ENCODE measurements around the gene PREP.

Gene PREP

DNA sequence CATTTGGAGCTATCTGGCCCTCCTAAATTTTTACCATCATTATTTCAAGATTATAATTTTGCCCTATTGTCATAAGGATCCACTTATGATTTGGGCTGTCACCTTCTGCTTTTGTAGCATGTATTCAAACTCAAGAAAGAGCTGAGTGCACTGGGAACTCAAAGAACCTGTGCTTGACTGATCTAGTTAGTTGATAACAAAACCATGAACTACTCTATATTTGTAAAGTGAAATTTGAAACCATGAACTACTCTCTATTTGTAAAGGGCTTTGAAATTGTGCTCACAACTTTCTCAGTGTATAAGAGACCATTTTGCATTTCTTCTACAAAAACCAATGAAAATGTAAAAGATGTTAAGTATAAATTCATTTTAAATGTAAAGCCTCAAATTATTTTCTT lies 145.5 kb downstream of the PREP start:
- TF ChIP-seq, protein P1, sequence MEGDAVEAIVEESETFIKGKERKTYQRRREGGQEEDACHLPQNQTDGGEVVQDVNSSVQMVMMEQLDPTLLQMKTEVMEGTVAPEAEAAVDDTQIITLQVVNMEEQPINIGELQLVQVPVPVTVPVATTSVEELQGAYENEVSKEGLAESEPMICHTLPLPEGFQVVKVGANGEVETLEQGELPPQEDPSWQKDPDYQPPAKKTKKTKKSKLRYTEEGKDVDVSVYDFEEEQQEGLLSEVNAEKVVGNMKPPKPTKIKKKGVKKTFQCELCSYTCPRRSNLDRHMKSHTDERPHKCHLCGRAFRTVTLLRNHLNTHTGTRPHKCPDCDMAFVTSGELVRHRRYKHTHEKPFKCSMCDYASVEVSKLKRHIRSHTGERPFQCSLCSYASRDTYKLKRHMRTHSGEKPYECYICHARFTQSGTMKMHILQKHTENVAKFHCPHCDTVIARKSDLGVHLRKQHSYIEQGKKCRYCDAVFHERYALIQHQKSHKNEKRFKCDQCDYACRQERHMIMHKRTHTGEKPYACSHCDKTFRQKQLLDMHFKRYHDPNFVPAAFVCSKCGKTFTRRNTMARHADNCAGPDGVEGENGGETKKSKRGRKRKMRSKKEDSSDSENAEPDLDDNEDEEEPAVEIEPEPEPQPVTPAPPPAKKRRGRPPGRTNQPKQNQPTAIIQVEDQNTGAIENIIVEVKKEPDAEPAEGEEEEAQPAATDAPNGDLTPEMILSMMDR (IDR thresholded peaks at IDR 0.05; ENCODE audit: low read depth, low read length, poor library complexity, severe bottlenecking) = no peak
- TF ChIP-seq EZH2phosphoT487 (IDR thresholded peaks at IDR 0.05; ENCODE audit: borderline replicate concordance, low read length) = no peak
- Histone ChIP-seq H3K4me2 (ENCODE audit: low read length) (no peak overlapping the region), H3K9me2 (replicated peaks; ENCODE audit: control insufficient read depth, low read length) (no peaks in the 10 kb centered on the region; the same call in 1 of the 2 replicates), H3K27me3 (ENCODE audit: control insufficient read depth, low read length) (no peaks in the 10 kb centered on the region), H3K9me3 (ENCODE audit: control insufficient read depth, insufficient read depth, low read length) (no peaks in the 10 kb centered on the region), H3K27ac (ENCODE audit: low read depth, low read length) (no peak overlapping the region), H3K36me3 (ENCODE audit: control insufficient read depth, low read length) (no peaks in the 10 kb centered on the region), H4K20me1 (ENCODE audit: control insufficient read depth, insufficient read depth, low read depth, low read length) (no peaks in the 10 kb centered on the region), H3K4me3 (ENCODE audit: low read length) (no peak overlapping the region), H3F3A (ENCODE audit: control insufficient read depth, insufficient read depth) (no peaks in the 10 kb centered on the region), H3K79me2 (ENCODE audit: control insufficient read depth, low read length) (no peaks in the 10 kb centered on the region), H3K4me1 (ENCODE audit: control insufficient read depth, low read length) (no peaks in the 10 kb centered on the region)

GRCh38 chr6:105256619-105257018 lies 146.3 kb downstream of the PREP start:
- TF ChIP-seq, protein P1 (IDR thresholded peaks at IDR 0.05; ENCODE audit: low read depth, low read length, poor library complexity, severe bottlenecking) = no peak
- TF ChIP-seq EZH2phosphoT487 (IDR thresholded peaks at IDR 0.05; ENCODE audit: borderline replicate concordance, low read length) = no peak
- no peaks in the 10 kb centered on the region for H4K20me1 ChIP-seq (ENCODE audit: control insufficient read depth, insufficient read depth, low read depth, low read length)
- H3K27me3 ChIP-seq (ENCODE audit: control insufficient read depth, low read length) = no peaks in the 10 kb centered on the region
- no peaks in the 10 kb centered on the region for H3K9me3 ChIP-seq (ENCODE audit: control insufficient read depth, insufficient read depth, low read length)
- H3K79me2 ChIP-seq (ENCODE audit: control insufficient read depth, low read length) = no peaks in the 10 kb centered on the region
- no peak overlapping the region for H3K4me2 ChIP-seq (ENCODE audit: low read length)
- H3K36me3 ChIP-seq (ENCODE audit: control insufficient read depth, low read length) = no peaks in the 10 kb centered on the region
- no peak overlapping the region for H3K27ac ChIP-seq (ENCODE audit: low read depth, low read length)
- no peaks in the 10 kb centered on the region for H3K4me1 ChIP-seq (ENCODE audit: control insufficient read depth, low read length)
- H3K9me2 ChIP-seq (replicated peaks; ENCODE audit: control insufficient read depth, low read length) = no peaks in the 10 kb centered on the region; the same call in 1 of the 2 replicates
- H3F3A ChIP-seq (ENCODE audit: control insufficient read depth, insufficient read depth) = no peaks in the 10 kb centered on the region
- no peak overlapping the region for H3K4me3 ChIP-seq (ENCODE audit: low read length)

- H3K4me2 ChIP-seq (ENCODE audit: low read length) = no peak overlapping the region
- H3K27me3 ChIP-seq (ENCODE audit: control insufficient read depth, low read length) = no peaks in the 10 kb centered on the region
- H3K9me2 ChIP-seq (replicated peaks; ENCODE audit: control insufficient read depth, low read length) = no peaks in the 10 kb centered on the region
- no peaks in the 10 kb centered on the region for H4K20me1 ChIP-seq (ENCODE audit: control insufficient read depth, insufficient read depth, low read depth, low read length)
- no peaks in the 10 kb centered on the region for H3K36me3 ChIP-seq (ENCODE audit: control insufficient read depth, low read length)
- no peak overlapping the region for H3K27ac ChIP-seq (ENCODE audit: low read depth, low read length)
- H3F3A ChIP-seq (ENCODE audit: control insufficient read depth, insufficient read depth) = no peaks in the 10 kb centered on the region
- TF ChIP-seq, protein P1 (IDR thresholded peaks at IDR 0.05; ENCODE audit: low read depth, low read length, poor library complexity, severe bottlenecking) = no peak
- no peak for TF ChIP-seq EZH2phosphoT487 (IDR thresholded peaks at IDR 0.05; ENCODE audit: borderline replicate concordance, low read length)
- H3K79me2 ChIP-seq (ENCODE audit: control insufficient read depth, low read length) = no peaks in the 10 kb centered on the region
- no peak overlapping the region for H3K4me3 ChIP-seq (ENCODE audit: low read length)
- no peaks in the 10 kb centered on the region for H3K9me3 ChIP-seq (ENCODE audit: control insufficient read depth, insufficient read depth, low read length)
- no peaks in the 10 kb centered on the region for H3K4me1 ChIP-seq (ENCODE audit: control insufficient read depth, low read length)
Observed at GRCh38 chr6:105253787-105254186, 149.1 kb downstream of the PREP start.

DNA sequence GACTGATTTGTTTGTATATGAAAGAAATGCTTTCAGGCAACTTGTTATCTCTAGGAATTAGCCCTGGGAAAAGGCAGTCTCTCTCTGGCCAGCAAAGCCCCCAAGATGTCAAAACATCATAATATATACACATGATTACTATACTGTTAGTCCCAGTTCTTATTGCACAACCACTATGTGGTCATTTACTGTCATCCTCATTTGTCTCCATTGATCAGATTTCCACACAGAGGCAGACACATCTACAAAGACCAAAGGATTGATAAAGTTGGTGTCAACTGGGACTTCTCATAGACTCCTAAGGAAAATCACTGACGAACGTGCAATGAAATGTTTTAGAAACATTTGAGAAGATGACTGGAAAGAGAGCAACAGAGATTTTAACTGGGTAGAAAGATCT lies 151.2 kb downstream of the PREP start:
- no peaks in the 10 kb centered on the region for H4K20me1 ChIP-seq (ENCODE audit: control insufficient read depth, insufficient read depth, low read depth, low read length)
- no peak for TF ChIP-seq EZH2phosphoT487 (IDR thresholded peaks at IDR 0.05; ENCODE audit: borderline replicate concordance, low read length)
- TF ChIP-seq, protein P1 (IDR thresholded peaks at IDR 0.05; ENCODE audit: low read depth, low read length, poor library complexity, severe bottlenecking) = no peak
- no peak overlapping the region for H3K4me3 ChIP-seq (ENCODE audit: low read length)
- no peaks in the 10 kb centered on the region for H3K36me3 ChIP-seq (ENCODE audit: control insufficient read depth, low read length)
- no peaks in the 10 kb centered on the region for H3K27me3 ChIP-seq (ENCODE audit: control insufficient read depth, low read length)
- H3K27ac ChIP-seq (ENCODE audit: low read depth, low read length) = no peak overlapping the region
- H3K79me2 ChIP-seq (ENCODE audit: control insufficient read depth, low read length) = no peaks in the 10 kb centered on the region
- no peaks in the 10 kb centered on the region for H3K4me1 ChIP-seq (ENCODE audit: control insufficient read depth, low read length)
- H3F3A ChIP-seq (ENCODE audit: control insufficient read depth, insufficient read depth) = no peaks in the 10 kb centered on the region
- no peak overlapping the region for H3K4me2 ChIP-seq (ENCODE audit: low read length)
- no peaks in the 10 kb centered on the region for H3K9me2 ChIP-seq (replicated peaks; ENCODE audit: control insufficient read depth, low read length)
- H3K9me3 ChIP-seq (ENCODE audit: control insufficient read depth, insufficient read depth, low read length) = no peaks in the 10 kb centered on the region

All from DOHH2 (cell line).